ENCODE results near the gene PGM2L1. TPM values are rescaled to one million over a fixed set of nuclear protein-coding genes. Genes with fewer than 3 reads are reported as not detected.

Gene PGM2L1
- 15.9 and 21.4 TPM in 2 replicates for total RNA-seq

GRCh38 chr11:74398244-74399159, at the start of gene PGM2L1:
PGM2L1 (minus strand) TSS chr11:74398433; CDS start chr11:74398161, 272 bp downstream.

GRCh38 chr11:74311352-74311926, 86.8 kb downstream of the PGM2L1 start, which contains the start of gene P4HA3:
P4HA3 (minus strand) TSS chr11:74311640; CDS start chr11:74311611, 29 bp downstream.

Other genes with a start within 250 kb of the PGM2L1 start
- gene C2CD3, start 227.4 kb downstream of the PGM2L1 start, total RNA-seq = 8.4 and 12.2 TPM in 2 replicates
- gene PPME1, start 227.1 kb downstream of the PGM2L1 start, total RNA-seq = 16.2 and 26.9 TPM in 2 replicates
- gene P4HA3, start 86.8 kb downstream of the PGM2L1 start, total RNA-seq = 9.9 and 17.5 TPM in 2 replicates
- gene KCNE3, start 69.1 kb upstream of the PGM2L1 start, total RNA-seq = 0.32 and 1.2 TPM in 2 replicates
- gene LIPT2, start 95.3 kb upstream of the PGM2L1 start, total RNA-seq = 2.1 and 3.9 TPM in 2 replicates
- gene POLD3, start 194.1 kb upstream of the PGM2L1 start, total RNA-seq = 9.7 and 15.2 TPM in 2 replicates